Measurements from ENCODE around the gene ELMOD1. TPM values are rescaled to one million over a fixed set of nuclear protein-coding genes. Genes with fewer than 3 reads are reported as not detected.

Gene ELMOD1
- total RNA-seq, 1 donor from 2014 or later = 2.3 TPM

GRCh38 chr11:107648242-107648641 is 57.3 kb downstream of the ELMOD1 start:
- peaks cover 10% of the 10 kb centered on the region for H3K27me3 ChIP-seq (ENCODE audit: low read depth)
- intact Hi-C loops (cut with micrococcal nuclease) = no loop called here
- no peak for DNase-seq
- no peaks in the 10 kb centered on the region for H3K36me3 ChIP-seq
- no peaks in the 10 kb centered on the region for H3K4me1 ChIP-seq
- no peak for TF ChIP-seq CTCF (IDR thresholded peaks at IDR 0.05; ENCODE audit: borderline replicate concordance)
- no peak overlapping the region for H3K27ac ChIP-seq (replicated peaks)
- H3K9me3 ChIP-seq (replicated peaks) = no peaks in the 10 kb centered on the region
- no peak overlapping the region for H3K4me3 ChIP-seq

- Histone ChIP-seq H3K4me3 (no peak overlapping the region), H3K27me3 (ENCODE audit: low read depth) (peaks cover 10% of the 10 kb centered on the region), H3K4me1 (no peaks in the 10 kb centered on the region), H3K9me3 (replicated peaks) (no peaks in the 10 kb centered on the region), H3K36me3 (no peaks in the 10 kb centered on the region), H3K27ac (replicated peaks) (no peak overlapping the region)
- no peak for DNase-seq
- no peak for TF ChIP-seq CTCF (IDR thresholded peaks at IDR 0.05; ENCODE audit: borderline replicate concordance)
- intact Hi-C loops (cut with micrococcal nuclease) = no loop called here
Observed at GRCh38 chr11:107651672-107652071, 60.7 kb downstream of the ELMOD1 start.

GRCh38 chr11:107653076-107653475 is 62.1 kb downstream of the ELMOD1 start:
- H3K36me3 ChIP-seq = no peaks in the 10 kb centered on the region
- H3K27ac ChIP-seq (replicated peaks) = no peak overlapping the region
- H3K4me3 ChIP-seq = no peak overlapping the region
- intact Hi-C loops (cut with micrococcal nuclease) = no loop called here
- no peak for DNase-seq
- no peak for TF ChIP-seq CTCF (IDR thresholded peaks at IDR 0.05; ENCODE audit: borderline replicate concordance)
- H3K9me3 ChIP-seq (replicated peaks) = no peaks in the 10 kb centered on the region
- peaks cover 10% of the 10 kb centered on the region for H3K27me3 ChIP-seq (ENCODE audit: low read depth)
- H3K4me1 ChIP-seq = no peaks in the 10 kb centered on the region

GRCh38 chr11:107655602-107656001 is 64.7 kb downstream of the ELMOD1 start:
- Histone ChIP-seq H3K27me3 (ENCODE audit: low read depth) (peaks cover 15% of the 10 kb centered on the region), H3K36me3 (no peaks in the 10 kb centered on the region), H3K9me3 (replicated peaks) (no peaks in the 10 kb centered on the region), H3K4me3 (no peak overlapping the region), H3K4me1 (no peaks in the 10 kb centered on the region), H3K27ac (replicated peaks) (no peak overlapping the region)
- DNase-seq = no peak
- no peak for TF ChIP-seq CTCF (IDR thresholded peaks at IDR 0.05; ENCODE audit: borderline replicate concordance)
- intact Hi-C loops (cut with micrococcal nuclease) = no loop called here

- intact Hi-C loops (cut with micrococcal nuclease) = no loop called here
- Histone ChIP-seq H3K4me1 (no peaks in the 10 kb centered on the region), H3K27me3 (ENCODE audit: low read depth) (peaks cover 10% of the 10 kb centered on the region), H3K4me3 (no peak overlapping the region), H3K9me3 (replicated peaks) (no peaks in the 10 kb centered on the region), H3K36me3 (no peaks in the 10 kb centered on the region), H3K27ac (replicated peaks) (no peak overlapping the region)
- DNase-seq = no peak
- no peak for TF ChIP-seq CTCF (IDR thresholded peaks at IDR 0.05; ENCODE audit: borderline replicate concordance)
Observed at GRCh38 chr11:107659310-107659709, 68.4 kb downstream of the ELMOD1 start.

GRCh38 chr11:107660066-107660465 is 69.1 kb downstream of the ELMOD1 start:
- Histone ChIP-seq H3K27me3 (ENCODE audit: low read depth) (peaks cover 12% of the 10 kb centered on the region), H3K4me3 (no peak overlapping the region), H3K4me1 (no peaks in the 10 kb centered on the region), H3K9me3 (replicated peaks) (no peaks in the 10 kb centered on the region), H3K36me3 (no peaks in the 10 kb centered on the region), H3K27ac (replicated peaks) (no peak overlapping the region)
- DNase-seq = no peak
- no peak for TF ChIP-seq CTCF (IDR thresholded peaks at IDR 0.05; ENCODE audit: borderline replicate concordance)
- intact Hi-C loops (cut with micrococcal nuclease) = no loop called here
